ENCODE measurements around the gene SOX12. TPM values are rescaled to one million over a fixed set of nuclear protein-coding genes. Genes with fewer than 3 reads are reported as not detected.
A peak's percentile ranks its signal among the peaks of the same experiment; 100 is the strongest.
"Not testable (repeated sequence)": the region's sequence is repeated elsewhere in the genome, so short reads cannot be mapped to it uniquely, and the experiment has no call there.

The SOX12 gene
- total RNA-seq, 1 donor from 2014 or later = 5.3 TPM

DNA sequence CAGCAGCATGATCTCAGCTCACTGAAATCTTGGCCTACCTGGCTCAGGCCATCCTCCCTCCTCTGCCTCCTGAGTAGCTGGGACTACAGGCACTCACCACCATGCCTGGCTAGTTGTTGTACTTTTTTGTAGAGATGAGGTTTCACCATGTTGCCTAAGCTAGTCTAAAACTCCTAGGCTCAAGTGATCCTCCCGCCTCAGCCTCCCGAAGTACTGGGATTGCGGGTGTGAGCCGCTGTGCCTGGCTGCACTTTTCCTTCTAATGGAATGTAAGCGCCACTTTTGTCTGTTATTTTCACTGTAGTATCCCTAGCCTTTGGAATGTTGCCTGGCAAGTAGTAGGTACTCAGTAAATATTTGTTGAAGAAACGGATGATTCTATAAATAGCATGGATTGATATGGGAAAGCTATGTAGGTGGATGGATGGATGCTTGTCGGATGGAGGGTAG is 44.8 kb downstream of the SOX12 start:
- Mint-ChIP-seq H3K27ac (no peak overlapping the region), H3K4me3 (no peak overlapping the region), H3K4me1 (peaks cover 11% of the 10 kb centered on the region), H3K27me3 (ENCODE audit: insufficient read depth, low read depth) (peaks cover 7% of the 10 kb centered on the region), H3K9me3 (peaks cover 3% of the 10 kb centered on the region), H3K36me3 (no peaks in the 10 kb centered on the region)
- H3K4me1 ChIP-seq = no peaks in the 10 kb centered on the region
- no peaks in the 10 kb centered on the region for H4K20me1 ChIP-seq (ENCODE audit: low read depth)
- no peaks in the 10 kb centered on the region for H3K79me2 ChIP-seq (ENCODE audit: low read depth)
- no peak overlapping the region for H3K9ac ChIP-seq
- H3K4me3 ChIP-seq = no peak overlapping the region
- no peak overlapping the region for H3K4me2 ChIP-seq
- no peaks in the 10 kb centered on the region for H3K27me3 ChIP-seq
- H2AFZ ChIP-seq (replicated peaks) = no peak overlapping the region
- TF ChIP-seq EZH2 (IDR thresholded peaks at IDR 0.05) = no peak
- no peak for TF ChIP-seq EZH2phosphoT487 (IDR thresholded peaks at IDR 0.05)
- TF ChIP-seq CTCF (IDR thresholded peaks at IDR 0.05) = no peak
- H3K36me3 ChIP-seq = no peaks in the 10 kb centered on the region
- no peaks in the 10 kb centered on the region for H3K9me3 ChIP-seq (ENCODE audit: low read depth)
- no peaks in the 10 kb centered on the region for H3F3A ChIP-seq (ENCODE audit: low read depth)
- H3K27ac ChIP-seq = no peak overlapping the region
- DNase-seq (ENCODE audit: low spot score) = no peak

- no peaks in the 10 kb centered on the region for H3K36me3 Mint-ChIP-seq
- Histone ChIP-seq H3K79me2 (ENCODE audit: low read depth) (no peaks in the 10 kb centered on the region), H3K27ac (no peak overlapping the region), H3K27me3 (no peaks in the 10 kb centered on the region), H2AFZ (replicated peaks) (no peak overlapping the region), H3K36me3 (no peaks in the 10 kb centered on the region), H4K20me1 (ENCODE audit: low read depth) (no peaks in the 10 kb centered on the region), H3F3A (ENCODE audit: low read depth) (no peaks in the 10 kb centered on the region), H3K9ac (no peak overlapping the region), H3K9me3 (ENCODE audit: low read depth) (no peaks in the 10 kb centered on the region), H3K4me3 (no peak overlapping the region), H3K4me1 (no peaks in the 10 kb centered on the region), H3K4me2 (no peak overlapping the region)
- no peak for DNase-seq (ENCODE audit: low spot score)
- H3K4me3 Mint-ChIP-seq = no peak overlapping the region
- peaks cover 11% of the 10 kb centered on the region for H3K4me1 Mint-ChIP-seq
- H3K9me3 Mint-ChIP-seq = peaks cover 3% of the 10 kb centered on the region
- H3K27ac Mint-ChIP-seq = no peak overlapping the region
- H3K27me3 Mint-ChIP-seq (ENCODE audit: insufficient read depth, low read depth) = peaks cover 7% of the 10 kb centered on the region
- no peak for TF ChIP-seq EZH2phosphoT487 (IDR thresholded peaks at IDR 0.05)
- TF ChIP-seq CTCF (IDR thresholded peaks at IDR 0.05) = no peak
Measured at GRCh38 chr20:370977-371754, 45.8 kb downstream of the SOX12 start.

GRCh38 chr20:371755-372542 is 46.6 kb downstream of the SOX12 start:
- no peak overlapping the region for H3K4me2 ChIP-seq
- peak overlapping the region; percentile 69 for H3K27ac Mint-ChIP-seq

GRCh38 chr20:372543-373082 is 47.3 kb downstream of the SOX12 start:
- H3K4me3 Mint-ChIP-seq; H3K4me1 ChIP-seq; H3K79me2 ChIP-seq (ENCODE audit: low read depth); H3K27ac Mint-ChIP-seq; DNase-seq (ENCODE audit: low spot score); H3K36me3 ChIP-seq; H3K9me3 Mint-ChIP-seq; H3K27ac ChIP-seq; H2AFZ ChIP-seq (replicated peaks); H3K4me1 Mint-ChIP-seq; H3K4me3 ChIP-seq; H4K20me1 ChIP-seq (ENCODE audit: low read depth); H3F3A ChIP-seq (ENCODE audit: low read depth); H3K9ac ChIP-seq; H3K9me3 ChIP-seq (ENCODE audit: low read depth); H3K4me2 ChIP-seq; H3K36me3 Mint-ChIP-seq; H3K27me3 ChIP-seq; H3K27me3 Mint-ChIP-seq (ENCODE audit: insufficient read depth, low read depth): not testable (repeated sequence)

More at GRCh38 chr20:371755-372542, 46.6 kb downstream of the SOX12 start:
- Histone ChIP-seq H3K27ac (no peak overlapping the region), H4K20me1 (ENCODE audit: low read depth) (no peaks in the 10 kb centered on the region), H3K4me3 (no peak overlapping the region), H3K9me3 (ENCODE audit: low read depth) (no peaks in the 10 kb centered on the region), H3K79me2 (ENCODE audit: low read depth) (no peaks in the 10 kb centered on the region), H3K27me3 (no peaks in the 10 kb centered on the region), H3K36me3 (no peaks in the 10 kb centered on the region), H2AFZ (replicated peaks) (no peak overlapping the region), H3K4me1 (no peaks in the 10 kb centered on the region), H3K9ac (no peak overlapping the region), H3F3A (ENCODE audit: low read depth) (no peaks in the 10 kb centered on the region)
- H3K4me3 Mint-ChIP-seq = no peak overlapping the region
- no peaks in the 10 kb centered on the region for H3K36me3 Mint-ChIP-seq
- peaks cover 11% of the 10 kb centered on the region for H3K4me1 Mint-ChIP-seq
- TF ChIP-seq EZH2 (IDR thresholded peaks at IDR 0.05) (no peak), EZH2phosphoT487 (IDR thresholded peaks at IDR 0.05) (no peak), CTCF (IDR thresholded peaks at IDR 0.05) (no peak)
- peaks cover 7% of the 10 kb centered on the region for H3K27me3 Mint-ChIP-seq (ENCODE audit: insufficient read depth, low read depth)
- no peak for DNase-seq (ENCODE audit: low spot score)
- H3K9me3 Mint-ChIP-seq = peaks cover 3% of the 10 kb centered on the region

All from neural progenitor cell (in vitro differentiated cells).